Suprapubic skin (tissue), 4 donors: ENCODE data around the gene C20orf202.

Experiments
- CTCF ChIP-seq, 2 donors: fragments of 200-600 bp in 1 of 2; fragments of 450-650 bp in 1 of 2; sonication (generic) in 1 of 2; IDR thresholded peaks; one replicate each; pipeline ENCODE4 v1.5.1; 2016 to 2019; ENCODE audit warnings: antibody characterized with exemption in 2 of 2, mild to moderate bottlenecking in 1 of 2, moderate library complexity in 1 of 2
- EP300 ChIP-seq: sonication (generic); formaldehyde crosslinking; IDR thresholded peaks from one replicate; pipeline ENCODE4 v1.6.1; 2017; ENCODE audit warnings: antibody characterized with exemption
- POLR2A ChIP-seq, 2 donors: fragments of 450-650 bp; IDR thresholded peaks; one replicate each; pipeline ENCODE4 v1.6.1; 2017; ENCODE audit warnings: antibody characterized with exemption in 2 of 2, mild to moderate bottlenecking in 2 of 2, moderate library complexity in 2 of 2
- POLR2AphosphoS5 ChIP-seq, 3 donors: sonication (generic); formaldehyde crosslinking; IDR thresholded peaks; one replicate each; pipeline ENCODE4 v1.6.1; 2017; ENCODE audit warnings: antibody characterized with exemption in 3 of 3

- TF ChIP-seq CTCF (IDR thresholded peaks at IDR 0.05): no peak
- no peak for TF ChIP-seq POLR2AphosphoS5 (IDR thresholded peaks at IDR 0.05)
- TF ChIP-seq EP300: no peak
- no peak for TF ChIP-seq POLR2A (IDR thresholded peaks at IDR 0.05)
Observed at GRCh38 chr20:1163653-1164052, 39.6 kb upstream of the C20orf202 start.
